B cell (primary cell): ENCODE results near the gene TSHB. TPM values are rescaled to one million over a fixed set of nuclear protein-coding genes. Genes with fewer than 3 reads are reported as not detected.

ENCODE experiments used
- ATAC-seq: fragments of 200-7000 bp; cut with Tn5 transposase; one replicate; pipeline ENCODE4 v1.10.0; 2021; ENCODE audit warnings: low read depth, mild to moderate bottlenecking, moderate number of reproducible peaks, moderate library complexity
- CTCF ChIA-PET: fragments of 350-600 bp; sonication (Branson Sonifier 250); formaldehyde crosslinking; loops from one replicate; lab custom pipeline; 2021; ENCODE audit warnings: antibody characterized with exemption, inconsistent platforms; lab: Charles Lee
- POLR2A ChIA-PET: fragments of 350-600 bp; sonication (Branson Sonifier 250); formaldehyde crosslinking; loops from one replicate; lab custom pipeline; 2021; ENCODE audit warnings: antibody characterized with exemption; lab: Charles Lee
- DNase-seq: peaks from one replicate; pipeline ENCODE4 v3.0.0; 2013
- H2AFZ ChIP-seq: 2 replicates; pipeline ENCODE4 v1.6.1; 2012; ENCODE audit warnings: mild to moderate bottlenecking, low read depth, low read length; ENCODE audit not compliant: insufficient read depth, poor library complexity, severe bottlenecking
- H3K27ac ChIP-seq, 2 donors: 1 replicate in 1 of 2; 2 replicates in 1 of 2; pipeline ENCODE4 v1.5.1; 2012 to 2013; ENCODE audit warnings: low read length in 2 of 2, mild to moderate bottlenecking in 2 of 2, moderate library complexity in 1 of 2
- H3K27me3 ChIP-seq, 4 experiments: fragments of 200-600 bp in 1 of 4; sonication (generic) in 1 of 4; replicated peaks in 1 of 4; 1 replicate in 2 of 4; 2 replicates in 2 of 4; pipeline versions ENCODE4 v1.6.1 to v1.7.0; 2013 to 2016; ENCODE audit warnings: low read length in 3 of 4, mild to moderate bottlenecking in 2 of 4, mixed read lengths in 1 of 4, moderate library complexity in 1 of 4; ENCODE audit not compliant: insufficient read depth in 4 of 4, control insufficient read depth in 3 of 4; ENCODE audit errors: control extremely low read depth in 1 of 4
- H3K36me3 ChIP-seq, 2 experiments: replicated peaks in 1 of 2; 1 replicate in 1 of 2; 2 replicates in 1 of 2; pipeline versions ENCODE4 v1.6.1 to v1.7.1; 2013; ENCODE audit warnings: low read length in 1 of 2; ENCODE audit not compliant: insufficient read depth in 2 of 2, control insufficient read depth in 1 of 2; ENCODE audit errors: control extremely low read depth in 1 of 2, extremely low read depth in 1 of 2
- H3K4me1 ChIP-seq, 2 donors: fragments of 200-600 bp in 1 of 2; sonication (generic) in 1 of 2; 1 replicate in 1 of 2; 2 replicates in 1 of 2; pipeline versions ENCODE4 v1.5.1 to v1.6.1; 2013 to 2017; ENCODE audit warnings: low read length in 2 of 2; ENCODE audit not compliant: control insufficient read depth in 2 of 2, insufficient read depth in 2 of 2
- H3K4me2 ChIP-seq: replicated peaks from 2 replicates; pipeline ENCODE3; 2012; ENCODE audit warnings: mild to moderate bottlenecking, low read depth, low read length; ENCODE audit not compliant: poor library complexity, severe bottlenecking
- H3K4me3 ChIP-seq, 5 experiments: fragments of 200-600 bp in 1 of 5; sonication (generic) in 1 of 5; 1 replicate in 3 of 5; 2 replicates in 2 of 5; pipeline versions ENCODE4 v1.5.1 to v1.7.0; 2011 to 2016; ENCODE audit warnings: low read length in 4 of 5, mild to moderate bottlenecking in 4 of 5, low read depth in 2 of 5, control low read depth in 1 of 5, moderate library complexity in 1 of 5; ENCODE audit not compliant: insufficient read depth in 1 of 5; ENCODE audit errors: control extremely low read depth in 1 of 5, extremely low read depth in 1 of 5
- H3K79me2 ChIP-seq: fragments of 200-600 bp; sonication (generic); one replicate; pipeline ENCODE4 v1.6.0; 2016; ENCODE audit warnings: low read length; ENCODE audit not compliant: control insufficient read depth, insufficient read depth
- H3K9ac ChIP-seq: fragments of 200-600 bp; sonication (generic); 2 replicates; pipeline ENCODE4 v1.6.1; 2017; ENCODE audit warnings: mild to moderate bottlenecking, low read length, moderate library complexity
- H3K9me3 ChIP-seq, 3 donors: one replicate each; pipeline versions ENCODE4 v1.6.1 to v1.7.1; 2013; ENCODE audit warnings: low read length in 2 of 3; ENCODE audit not compliant: control insufficient read depth in 2 of 3, insufficient read depth in 1 of 3; ENCODE audit errors: control extremely low read depth in 1 of 3
- H4K20me1 ChIP-seq: 2 replicates; pipeline ENCODE4 v1.6.0; 2012; ENCODE audit warnings: mild to moderate bottlenecking, low read length; ENCODE audit not compliant: insufficient read depth, control insufficient read depth, poor library complexity, severe bottlenecking
- H3K27ac Mint-ChIP-seq: one replicate; pipeline ENCODE4 v1.8.0; 2021; ENCODE audit warnings: mixed read lengths
- H3K27me3 Mint-ChIP-seq: one replicate; pipeline ENCODE4 v1.8.0; 2021; ENCODE audit warnings: mixed read lengths
- H3K4me1 Mint-ChIP-seq: one replicate; pipeline ENCODE4 v1.8.0; 2021; ENCODE audit warnings: mixed read lengths
- H3K4me3 Mint-ChIP-seq: one replicate; pipeline ENCODE4 v1.8.0; 2021; ENCODE audit warnings: mixed read lengths
- H3K9me3 Mint-ChIP-seq: one replicate; pipeline ENCODE4 v1.8.0; 2022; ENCODE audit warnings: mixed read lengths; ENCODE audit not compliant: insufficient read depth
- CTCF ChIP-seq: fragments of 200-600 bp; IDR thresholded peaks from one replicate; pipeline ENCODE4 v1.8.0; 2022; ENCODE audit warnings: antibody characterized with exemption, mild to moderate bottlenecking
- EZH2 ChIP-seq: IDR thresholded peaks from 2 replicates; pipeline ENCODE4 v1.6.1; 2012; ENCODE audit warnings: borderline replicate concordance, low read depth, mild to moderate bottlenecking, moderate library complexity, low read length; ENCODE audit not compliant: insufficient read depth, poor library complexity, severe bottlenecking
- WGBS: methylation state at CpG from one replicate; pipeline ENCODE4 v1.1.5; 2013; ENCODE audit warnings: missing lambda C conversion rate; ENCODE audit not compliant: insufficient coverage; 5-methylcytosine and 5-hydroxymethylcytosine counted together
- intact Hi-C: fragments of 100-400 bp; cut with micrococcal nuclease; formaldehyde crosslinking; loops from one replicate; pipeline ENCODE4 v1.10.0; 2022
- polyA minus RNA-seq: library from RNA; depleted of rRNA, polyadenylated mRNA; stranded (reverse); fragments of >200 nt; gene quantifications from 2 replicates; pipeline ENCODE4 v1.2.3, GENCODE V29; 2012
- polyA plus RNA-seq: library from polyadenylated mRNA; depleted of rRNA; stranded (reverse); fragments of >200 nt; gene quantifications from 2 replicates; pipeline ENCODE4 v1.2.3, GENCODE V29; 2012
- total RNA-seq, 2 donors: library from RNA; stranded (reverse); fragments of 120-200 nt in 1 of 2; gene quantifications; 1 replicate in 1 of 2; 2 replicates in 1 of 2; pipeline versions ENCODE4 v1.2.3 to v1.2.4, GENCODE V29; 2013 to 2022

Gene TSHB
- total RNA-seq (not detected in 2 replicates), polyA plus RNA-seq (not detected in 2 replicates), polyA minus RNA-seq (not detected in 2 replicates)
- not detected for total RNA-seq (2013)

DNA sequence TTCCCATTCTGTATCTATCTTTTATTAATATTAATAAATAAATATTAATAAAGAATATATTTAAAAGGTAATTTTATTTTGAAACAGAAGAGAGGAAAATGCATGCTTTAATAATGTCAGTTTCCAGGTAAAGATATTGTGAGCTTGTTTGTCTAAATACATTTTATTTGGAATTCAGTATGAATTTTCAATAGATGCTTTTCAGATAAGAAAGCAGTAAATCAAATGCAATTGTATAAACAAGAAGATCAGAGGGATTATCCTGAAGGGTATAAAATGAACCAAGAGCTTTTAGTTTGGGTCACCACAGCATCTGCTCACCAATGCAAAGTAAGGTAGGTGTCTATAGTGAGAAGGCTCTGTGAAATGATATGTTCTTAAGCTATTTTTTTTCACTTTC lies at the start of gene TSHB:
Gene TSHB, plus strand, starts transcription at position 301 of the 400 bp plus-strand sequence. CDS start 3,537 bp downstream, outside the sequence.
- DNase-seq = no peak
- no peak within 1 kb of the TSS for H3K27ac Mint-ChIP-seq
- H3K4me1 Mint-ChIP-seq = no peaks in the 10 kb centered on the region
- H3K4me3 ChIP-seq = no peak within 1 kb of the TSS
- ChIA-PET POLR2A (no interaction called here), CTCF (interaction anchor here (0.7 kb wide), 1 partner anchor 50 kb away, joined by 3 read pairs; no protein-coding TSS in a partner anchor)
- intact Hi-C loops = no loop called here
- ATAC-seq = no peak
- H3K4me2 ChIP-seq = no peak within 1 kb of the TSS
- no peak within 1 kb of the TSS for H3K9ac ChIP-seq
- no peaks in the 10 kb centered on the region for H3K9me3 ChIP-seq
- TF ChIP-seq EZH2 (no peak), CTCF (no peak)
- no peak within 1 kb of the TSS for H3K27ac ChIP-seq
- H3K4me1 ChIP-seq = no peaks in the 10 kb centered on the region
- H3K4me3 Mint-ChIP-seq = no peak within 1 kb of the TSS
- peaks cover 0 to 4% (median 0%) of the 10 kb centered on the region in 4 experiments for H3K27me3 ChIP-seq
- no peaks in the 10 kb centered on the region for H3K9me3 Mint-ChIP-seq
- H4K20me1 ChIP-seq = no peaks in the 10 kb centered on the region
- no peaks in the 10 kb centered on the region for H3K36me3 ChIP-seq
- peaks cover 30% of the 10 kb centered on the region for H3K27me3 Mint-ChIP-seq
- no peaks in the 10 kb centered on the region for H3K79me2 ChIP-seq
- H2AFZ ChIP-seq = no peak within 1 kb of the TSS

- TF ChIP-seq CTCF (no peak), EZH2 (no peak)
- Histone ChIP-seq H3K79me2 (no peaks in the 10 kb centered on the region), H3K27me3 (peaks cover 0 to 3% (median 0%) of the 10 kb centered on the region in 4 experiments), H2AFZ (no peak overlapping the region), H3K27ac (no peak overlapping the region), H3K36me3 (no peaks in the 10 kb centered on the region), H3K4me1 (no peaks in the 10 kb centered on the region), H3K9me3 (peaks cover 0 to 13% (median 0%) of the 10 kb centered on the region in 3 donors), H3K9ac (no peak overlapping the region), H3K4me3 (no peak overlapping the region), H3K4me2 (no peak overlapping the region), H4K20me1 (no peaks in the 10 kb centered on the region)
- DNase-seq (no peak), ATAC-seq (no peak)
- WGBS = no CpG with 5 or more reads among the region's 1 CpG
- H3K4me1 Mint-ChIP-seq = no peaks in the 10 kb centered on the region
- POLR2A ChIA-PET = no interaction called here
- peaks cover 25% of the 10 kb centered on the region for H3K27me3 Mint-ChIP-seq
- peaks cover 13% of the 10 kb centered on the region for H3K9me3 Mint-ChIP-seq
- CTCF ChIA-PET = interaction anchor here (0.6 to 3.0 kb wide), 5 partner anchors 17 to 131 kb away, joined by 3 to 50 read pairs (median 3); no protein-coding TSS in a partner anchor
- intact Hi-C loops = no loop called here
- no peak overlapping the region for H3K4me3 Mint-ChIP-seq
- no peak overlapping the region for H3K27ac Mint-ChIP-seq
Measured at GRCh38 chr1:114982251-114982650, 47.4 kb upstream of the TSHB start.
